HG03520 (cell line): Measurements from ENCODE around the gene SERPINI1.

Experiments
- ATAC-seq: cut with Tn5 transposase; IDR thresholded peaks from one replicate; pipeline ENCODE4 v1.9.1; 2021; ENCODE audit warnings: mild to moderate bottlenecking, moderate library complexity; ENCODE audit not compliant: unreplicated experiment

SERPINI1 gene

DNA sequence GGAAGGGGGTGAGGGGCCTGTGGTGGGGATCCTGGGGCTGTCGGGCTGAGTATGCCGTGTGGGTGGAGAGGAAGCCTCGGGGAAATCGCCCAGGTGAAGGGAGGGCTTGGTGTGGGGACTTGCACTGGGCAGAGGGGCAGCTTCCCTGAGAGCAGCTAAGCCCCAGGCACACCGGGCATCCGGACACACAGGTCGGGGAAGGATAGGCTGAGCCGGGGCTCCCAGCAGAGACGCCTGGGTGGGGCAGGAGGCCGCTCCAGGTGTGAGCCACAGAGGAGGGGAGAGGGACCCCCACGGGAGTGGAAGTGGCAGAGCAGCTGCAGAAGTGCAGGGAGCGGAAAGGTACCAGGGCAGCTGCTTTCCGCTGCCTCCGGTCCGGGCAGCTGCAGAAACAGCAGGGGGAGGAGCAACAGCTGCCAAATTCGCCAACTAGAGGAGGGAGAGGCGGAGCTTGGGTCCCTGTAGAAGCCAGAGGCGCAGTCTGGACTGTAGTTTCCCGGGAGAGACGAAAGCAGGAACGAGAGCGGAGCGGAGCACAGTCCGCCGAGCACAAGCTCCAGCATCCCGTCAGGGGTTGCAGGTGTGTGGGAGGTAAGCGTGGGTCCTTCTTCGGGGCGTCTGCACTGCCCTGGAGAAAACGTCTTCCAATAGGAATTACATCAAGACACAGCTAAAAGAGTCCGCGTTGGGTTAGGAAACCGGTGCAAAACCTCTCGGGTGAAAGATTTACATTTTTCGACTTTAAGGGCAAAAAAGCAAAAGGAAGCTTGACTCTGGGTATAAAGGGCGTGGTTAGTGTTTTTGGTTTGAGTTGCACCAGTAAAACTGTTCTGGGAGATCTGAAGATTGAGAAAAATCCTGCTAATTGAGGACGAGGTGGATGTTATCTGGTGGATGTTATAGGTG lies at the start of gene SERPINI1:
Gene SERPINI1 (plus strand): TSS at position 489 of the 906 bp plus-strand sequence. CDS start 53,408 bp downstream, outside the sequence.
- ATAC-seq: peak; percentile 49

- ATAC-seq: peak; percentile 100
Observed at GRCh38 chr3:167691366-167691765, 44.2 kb upstream of the SERPINI1 start.

- ATAC-seq: no peak
Observed at GRCh38 chr3:167694121-167694520, 41.4 kb upstream of the SERPINI1 start.

DNA sequence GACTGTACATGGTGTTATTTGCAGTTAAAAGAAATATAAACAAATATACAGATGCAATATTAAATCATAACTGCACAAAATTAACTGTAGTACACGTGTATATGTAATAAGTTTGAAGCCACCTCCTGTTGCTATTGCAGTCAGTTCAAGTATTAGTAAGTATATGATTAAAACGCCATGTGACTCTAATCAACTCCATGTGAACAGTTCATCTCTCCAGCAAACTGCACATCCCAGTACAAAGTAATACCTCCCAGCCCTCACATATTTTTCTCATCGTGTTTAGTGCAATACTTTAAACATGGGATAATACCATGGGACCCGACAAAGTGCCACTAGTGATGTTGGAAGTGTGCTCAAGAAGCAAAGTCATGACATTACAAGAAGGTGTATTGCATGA lies 35.5 kb upstream of the SERPINI1 start:
- ATAC-seq: no peak

GRCh38 chr3:167700926-167701325 lies 34.6 kb upstream of the SERPINI1 start:
- ATAC-seq: no peak

- ATAC-seq: no peak
Observed at GRCh38 chr3:167705840-167706239, 29.7 kb upstream of the SERPINI1 start.

DNA sequence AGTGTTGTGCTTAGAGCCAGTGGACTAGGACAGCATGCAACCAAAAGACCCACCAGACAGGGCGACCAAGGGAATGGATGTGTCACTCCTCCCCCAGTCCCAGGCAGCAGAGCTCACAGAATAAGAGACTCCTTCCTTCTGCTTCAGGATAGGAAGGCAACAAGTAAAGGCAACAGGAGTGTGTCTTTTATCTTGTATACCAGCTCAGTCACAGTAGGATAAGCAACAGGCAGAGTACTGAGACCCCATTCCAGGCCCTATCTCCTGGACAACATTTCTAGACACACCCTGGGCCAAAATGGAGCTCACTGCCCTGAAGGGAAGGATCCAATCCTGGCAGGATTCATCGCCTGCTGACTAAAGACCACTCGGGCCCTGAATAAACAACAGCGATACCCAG lies 25.8 kb upstream of the SERPINI1 start:
- no peak for ATAC-seq

GRCh38 chr3:167710552-167710951 lies 25.0 kb upstream of the SERPINI1 start:
- no peak for ATAC-seq

- no peak for ATAC-seq
Observed at GRCh38 chr3:167711439-167711838, 24.1 kb upstream of the SERPINI1 start.

DNA sequence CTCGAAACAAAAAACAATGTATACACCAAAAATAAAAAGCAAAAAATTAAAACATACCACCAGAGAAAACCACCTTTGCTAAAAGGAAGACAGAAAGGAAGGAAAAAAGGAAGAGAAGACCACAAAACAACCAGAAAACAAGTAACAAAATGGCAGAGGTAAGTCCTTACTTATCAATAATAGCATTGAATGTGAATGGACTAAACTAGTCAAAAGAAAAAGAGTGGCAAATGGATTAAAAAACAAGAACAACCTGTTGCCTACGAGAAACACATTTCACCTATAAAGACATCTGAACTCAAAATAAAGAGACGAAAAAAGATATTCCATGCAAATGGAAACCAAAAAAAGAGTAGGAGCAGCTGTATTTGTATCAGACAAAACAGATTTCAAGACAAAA lies 23.1 kb upstream of the SERPINI1 start:
- no peak for ATAC-seq

DNA sequence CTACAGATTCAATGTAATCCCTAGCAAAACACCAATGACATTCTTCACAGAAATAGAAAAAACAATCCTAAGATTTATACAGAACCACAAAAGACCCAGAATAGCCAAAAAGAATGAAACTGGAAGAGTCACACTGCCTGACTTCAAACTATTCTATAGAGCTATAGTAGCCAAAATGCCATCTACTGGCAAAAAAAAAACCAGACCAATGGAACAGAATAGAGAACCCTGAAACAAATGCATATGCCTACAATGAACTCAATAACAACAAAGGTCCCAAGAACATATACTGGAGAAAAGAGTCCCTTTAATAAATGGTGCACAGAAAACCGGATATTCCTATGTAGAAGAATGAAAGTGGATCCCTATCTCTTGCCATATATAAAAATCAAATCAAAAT lies 20.6 kb upstream of the SERPINI1 start:
- no peak for ATAC-seq

GRCh38 chr3:167716920-167717319 lies 18.6 kb upstream of the SERPINI1 start:
- ATAC-seq: no peak

DNA sequence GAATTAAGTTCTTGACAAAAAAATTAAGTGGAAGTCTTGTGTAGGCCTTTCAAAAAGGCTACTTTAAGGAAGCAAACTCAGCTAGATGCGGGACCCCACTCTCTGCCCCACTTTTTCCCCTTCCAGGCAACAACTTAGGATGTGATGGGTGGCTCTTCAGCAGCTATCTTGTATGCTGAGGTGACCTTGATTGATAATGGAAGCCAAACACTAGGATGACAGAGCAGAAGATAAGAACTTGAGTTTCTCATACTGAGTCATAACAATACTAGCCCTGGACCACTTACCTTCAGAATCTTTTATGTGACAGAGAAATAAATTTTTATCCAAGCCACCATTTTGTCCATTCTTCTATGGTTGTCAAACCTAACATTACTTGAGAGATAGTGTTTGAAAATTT lies 16.9 kb upstream of the SERPINI1 start:
- ATAC-seq: no peak

DNA sequence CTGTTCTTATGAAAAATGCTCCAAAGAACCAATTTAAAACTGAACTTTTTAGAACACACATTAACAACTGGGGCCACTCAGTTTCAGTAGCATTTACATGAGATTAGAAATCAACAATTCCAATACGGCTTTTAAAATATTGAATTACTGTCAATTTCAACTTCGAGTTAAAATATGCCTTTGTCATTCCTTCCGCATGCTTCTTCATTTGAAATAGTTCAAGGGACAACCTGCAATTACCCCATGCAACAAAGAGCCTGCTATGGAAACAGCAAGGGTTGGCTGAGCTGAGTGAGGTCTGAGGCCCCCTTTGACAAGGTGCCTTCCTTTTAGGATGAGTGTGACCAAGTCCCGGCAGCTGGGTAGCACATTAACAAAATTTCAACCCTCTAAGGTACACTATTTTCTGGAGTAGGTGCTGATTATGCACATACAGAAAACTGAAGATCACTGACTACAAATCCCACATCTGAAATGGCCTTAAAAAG lies 12.5 kb upstream of the SERPINI1 start:
- no peak for ATAC-seq

GRCh38 chr3:167723872-167724271 lies 11.6 kb upstream of the SERPINI1 start:
- no peak for ATAC-seq

- no peak for ATAC-seq
Observed at GRCh38 chr3:167728176-167728575, 7.3 kb upstream of the SERPINI1 start.

DNA sequence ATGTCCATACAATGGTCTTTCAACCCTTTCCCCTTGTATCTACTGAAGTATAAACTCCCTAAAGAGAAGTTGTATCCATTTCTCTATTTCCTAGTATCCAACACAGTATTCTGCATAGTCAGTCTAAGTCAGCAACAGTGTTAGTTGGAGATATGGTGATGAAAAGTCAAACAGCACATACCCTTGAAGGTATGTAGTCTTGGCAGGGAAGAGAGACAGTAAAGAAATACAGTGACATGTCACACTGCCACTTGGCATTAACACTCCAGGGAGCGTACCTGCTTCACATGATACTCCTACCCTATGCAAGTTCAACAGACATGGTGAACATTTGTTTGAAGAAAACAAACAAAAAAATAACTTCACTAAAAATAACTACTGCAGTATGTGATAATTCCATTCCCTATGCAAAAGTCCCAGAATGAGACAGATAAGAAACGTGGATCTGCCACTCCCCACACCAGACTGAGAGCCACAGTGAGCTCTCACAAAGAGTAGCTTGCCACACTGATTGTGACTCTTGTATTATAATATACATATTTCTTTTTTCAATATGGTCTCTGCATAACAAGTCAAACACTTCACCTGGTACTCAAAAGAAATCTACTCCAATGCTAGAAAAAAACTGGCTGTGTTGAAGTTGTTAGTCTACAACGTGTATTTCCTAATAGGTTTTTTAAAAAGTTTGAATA lies 6.7 kb upstream of the SERPINI1 start:
- ATAC-seq: no peak

GRCh38 chr3:167729591-167729990 lies 5.9 kb upstream of the SERPINI1 start:
- no peak for ATAC-seq

DNA sequence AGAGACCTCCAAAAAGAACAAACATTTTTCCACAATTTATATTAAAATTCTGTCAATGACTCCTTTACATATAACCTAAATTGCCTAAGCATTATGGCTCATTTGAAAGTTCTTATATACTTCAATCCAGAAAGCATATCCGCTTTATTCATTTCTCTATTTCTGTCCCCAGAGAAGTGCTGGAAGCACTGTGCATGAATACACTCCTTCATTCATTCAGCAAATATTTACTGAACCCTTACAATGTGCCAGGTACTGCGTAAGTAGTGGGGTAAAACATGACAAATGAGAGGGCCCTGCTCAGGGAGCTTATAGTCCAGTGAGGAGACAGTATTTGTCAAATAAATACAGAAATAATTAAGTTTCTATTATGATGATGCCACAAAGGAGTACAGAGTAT lies 4.1 kb upstream of the SERPINI1 start:
- ATAC-seq: no peak

- no peak for ATAC-seq
Observed at GRCh38 chr3:167732313-167733065, 3.0 kb upstream of the SERPINI1 start.

- ATAC-seq: no peak
Observed at GRCh38 chr3:167733961-167734497, 1.5 kb upstream of the SERPINI1 start.
